GM19438 (cell line): ENCODE data around the gene PHF21A.
"Not testable (repeated sequence)": the region's sequence is repeated elsewhere in the genome, so short reads cannot be mapped to it uniquely, and the experiment has no call there.

ENCODE experiments used
- ATAC-seq: cut with Tn5 transposase; IDR thresholded peaks from one replicate; pipeline ENCODE4 v1.9.1; 2021; ENCODE audit warnings: low read depth; ENCODE audit not compliant: unreplicated experiment

The PHF21A gene

GRCh38 chr11:45907911-45908370, 213.3 kb downstream of the PHF21A start:
- ATAC-seq = no peak

GRCh38 chr11:45906965-45907611, 214.2 kb downstream of the PHF21A start, which contains the start of gene FREY1:
Gene FREY1 (minus strand): TSS chr11:45907271. CDS start chr11:45907245, 26 bp downstream.
- ATAC-seq = no peak

- no peak for ATAC-seq
Measured at GRCh38 chr11:45906096-45906682, 215.1 kb downstream of the PHF21A start.

GRCh38 chr11:45905576-45905975, 215.7 kb downstream of the PHF21A start:
- not testable (repeated sequence) for ATAC-seq

- no peak for ATAC-seq
Measured at GRCh38 chr11:45905095-45905494, 216.2 kb downstream of the PHF21A start.

- no peak for ATAC-seq
Measured at GRCh38 chr11:45904309-45904915, 216.8 kb downstream of the PHF21A start.

GRCh38 chr11:45902452-45903380, 218.5 kb downstream of the PHF21A start:
- no peak for ATAC-seq

- no peak for ATAC-seq
Measured at GRCh38 chr11:45901626-45902025, 219.6 kb downstream of the PHF21A start.

- ATAC-seq = no peak
Measured at GRCh38 chr11:45900916-45901617, 220.2 kb downstream of the PHF21A start.

- ATAC-seq = not testable (repeated sequence)
Measured at GRCh38 chr11:45900175-45900800, 221.0 kb downstream of the PHF21A start.

GRCh38 chr11:45899448-45900174, 221.6 kb downstream of the PHF21A start:
- no peak for ATAC-seq

GRCh38 chr11:45899086-45899447, 222.2 kb downstream of the PHF21A start:
- no peak for ATAC-seq

GRCh38 chr11:45897556-45897955, 223.7 kb downstream of the PHF21A start:
- ATAC-seq = no peak

- no peak for ATAC-seq
Measured at GRCh38 chr11:45896422-45896984, 224.8 kb downstream of the PHF21A start.

- ATAC-seq = no peak
Measured at GRCh38 chr11:45895553-45896259, 225.5 kb downstream of the PHF21A start.

GRCh38 chr11:45894555-45895247, 226.6 kb downstream of the PHF21A start:
- ATAC-seq = no peak

GRCh38 chr11:45892856-45893255, 228.4 kb downstream of the PHF21A start:
- ATAC-seq = no peak
